GM21825 (cell line): ENCODE data around the gene GPC6.

Experiments
- ATAC-seq: cut with Tn5 transposase; IDR thresholded peaks from one replicate; pipeline ENCODE4 v1.9.1; 2021; ENCODE audit warnings: mild to moderate bottlenecking, moderate library complexity; ENCODE audit not compliant: unreplicated experiment

The GPC6 gene

GRCh38 chr13:94415500-94416237, 1189.1 kb downstream of the GPC6 start:
- no peak for ATAC-seq

GRCh38 chr13:94416454-94417080, 1190.0 kb downstream of the GPC6 start:
- ATAC-seq, result no peak

- no peak for ATAC-seq
These were observed 1190.7 kb downstream of the GPC6 start for GRCh38 chr13:94417294-94417693.

DNA sequence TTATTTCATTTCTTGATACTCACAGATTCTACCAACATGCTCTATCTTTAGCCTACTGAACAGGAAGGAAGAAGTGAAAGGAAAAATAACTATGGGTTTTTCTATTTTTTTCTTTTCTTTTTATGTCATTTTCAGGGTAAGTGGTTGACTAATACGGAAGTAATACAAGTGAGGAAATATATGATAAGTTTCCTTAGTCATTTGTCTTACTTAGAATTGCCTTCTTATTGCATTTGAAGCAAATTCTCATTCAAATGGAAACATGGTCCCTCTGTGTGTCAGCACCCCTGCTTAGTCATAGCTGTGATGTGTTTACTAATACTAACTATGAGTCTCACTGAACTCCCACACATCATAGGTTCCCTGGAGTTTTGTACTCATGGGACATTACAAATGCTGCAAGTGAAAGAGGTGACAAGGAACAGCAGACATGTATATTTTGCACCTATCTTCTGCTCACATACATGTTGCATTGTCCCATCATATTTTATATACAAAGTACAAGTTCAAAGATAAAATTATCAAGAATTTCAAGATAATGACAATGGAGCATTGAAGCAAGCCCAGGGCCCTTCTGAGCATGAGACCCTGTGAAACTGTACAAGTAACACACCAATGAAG, 1192.8 kb downstream of the GPC6 start:
- peak; percentile 54 for ATAC-seq

DNA sequence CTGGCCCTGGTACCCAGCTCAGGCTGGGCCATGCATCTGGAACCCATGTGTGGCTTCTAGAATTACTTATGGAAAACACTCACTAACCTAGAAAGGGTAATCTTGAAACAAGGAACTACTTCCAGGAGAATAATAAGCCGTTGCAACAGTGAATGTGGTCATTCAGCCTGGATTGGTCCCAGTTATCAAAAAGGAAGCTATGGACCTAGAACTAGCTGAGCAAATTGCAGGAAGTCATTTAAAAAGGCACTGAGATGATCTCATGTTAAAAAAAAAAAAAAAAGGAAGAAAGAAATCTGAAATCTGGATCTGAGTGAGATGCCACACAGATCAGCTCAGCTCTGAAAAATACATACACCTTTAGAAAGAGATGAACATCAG, 1193.3 kb downstream of the GPC6 start:
- ATAC-seq, result no peak

DNA sequence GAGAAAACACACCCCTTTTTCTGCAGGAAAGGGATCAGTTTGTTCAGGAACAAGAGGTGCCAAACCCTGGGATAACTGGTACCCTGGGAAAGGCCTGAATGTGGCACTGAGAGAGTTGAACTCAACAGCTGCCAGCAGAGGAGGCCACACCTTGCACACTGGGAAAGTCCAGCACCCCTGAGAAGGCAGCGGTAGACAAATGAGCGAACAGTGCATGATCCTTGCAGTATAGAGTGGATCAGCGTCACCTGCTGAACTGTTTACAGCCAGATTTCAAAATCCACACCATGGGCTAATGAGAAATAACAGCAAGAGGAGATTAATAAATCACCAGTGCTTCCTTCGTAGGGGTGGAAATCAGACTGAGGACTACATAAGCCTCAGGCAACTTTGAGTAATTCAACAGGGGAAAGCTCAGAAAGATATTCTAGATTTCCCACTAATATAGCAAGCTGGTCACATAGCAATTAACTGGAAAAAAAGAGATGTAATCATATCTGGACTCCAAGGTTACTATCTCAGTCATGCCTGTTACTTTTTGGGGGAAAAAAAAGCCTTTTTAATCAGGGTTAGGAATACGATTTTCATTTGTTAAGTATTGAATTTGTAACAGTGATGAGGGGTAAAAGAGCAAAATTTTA, 1200.8 kb downstream of the GPC6 start:
- ATAC-seq, result no peak

GRCh38 chr13:94431574-94431973, 1205.0 kb downstream of the GPC6 start:
- ATAC-seq, result no peak

DNA sequence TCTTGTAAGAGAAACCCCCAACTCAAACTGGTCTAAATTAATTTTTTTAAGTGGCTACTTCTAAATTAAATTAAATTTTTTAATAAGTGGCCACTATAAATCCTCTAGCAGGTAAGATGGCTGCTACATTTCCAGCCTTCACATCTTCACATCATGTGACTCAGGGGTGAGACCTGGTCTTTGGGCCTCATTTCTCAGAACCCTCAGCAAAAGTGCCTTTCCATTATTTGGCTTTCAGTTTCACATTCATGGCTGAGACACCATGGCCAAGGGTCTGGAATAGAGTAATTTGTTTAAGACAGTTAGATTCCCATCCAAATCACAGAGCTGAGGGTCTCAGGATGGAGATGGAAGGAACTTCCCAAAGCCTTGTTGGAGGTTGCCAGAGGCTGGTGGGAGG, 1205.4 kb downstream of the GPC6 start:
- no peak for ATAC-seq

DNA sequence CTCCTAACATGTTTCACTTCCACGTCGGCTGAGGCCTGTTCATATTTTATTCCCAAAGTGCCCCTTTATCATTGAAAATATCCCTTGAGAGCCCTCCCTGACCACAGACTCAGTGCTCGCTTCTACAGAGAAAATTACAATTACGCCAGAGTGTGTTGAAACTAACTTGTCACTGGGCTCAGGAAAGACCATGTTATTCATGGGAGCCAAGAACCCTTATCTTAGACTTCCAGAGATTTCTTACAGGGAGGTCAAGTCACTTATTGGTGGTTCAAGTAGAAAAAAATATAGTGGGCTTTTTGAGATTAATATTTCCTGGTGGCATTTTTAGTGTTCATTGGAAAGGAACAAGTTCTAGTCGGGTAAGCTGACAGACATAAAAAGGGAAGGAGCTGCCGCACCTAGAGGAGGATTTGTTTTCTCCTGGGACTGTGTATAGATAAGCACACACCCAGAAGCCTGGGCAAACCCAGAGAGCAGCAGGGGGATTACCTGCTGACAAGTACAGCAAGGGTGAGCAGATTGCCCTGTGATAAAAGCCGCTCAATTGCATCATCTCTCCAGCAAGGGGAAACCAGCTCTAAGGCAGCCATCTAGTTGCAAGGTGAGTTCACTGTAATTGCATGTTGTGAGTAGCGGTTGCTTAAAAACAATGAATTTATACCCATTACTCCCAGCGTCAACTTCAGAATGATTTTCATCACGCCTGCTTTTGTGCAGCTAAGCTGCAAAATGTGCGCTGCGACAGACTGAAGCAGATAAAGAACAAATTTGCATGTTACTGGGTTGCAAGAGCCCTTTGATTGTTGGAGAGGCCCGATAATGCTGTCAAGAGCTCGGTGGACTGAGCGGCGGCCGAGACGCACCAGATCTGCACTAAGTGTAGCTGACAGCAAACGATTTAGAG, 1206.7 kb downstream of the GPC6 start:
- ATAC-seq, result peak; percentile 78

- no peak for ATAC-seq
These were observed 1209.1 kb downstream of the GPC6 start for GRCh38 chr13:94435604-94436226.

DNA sequence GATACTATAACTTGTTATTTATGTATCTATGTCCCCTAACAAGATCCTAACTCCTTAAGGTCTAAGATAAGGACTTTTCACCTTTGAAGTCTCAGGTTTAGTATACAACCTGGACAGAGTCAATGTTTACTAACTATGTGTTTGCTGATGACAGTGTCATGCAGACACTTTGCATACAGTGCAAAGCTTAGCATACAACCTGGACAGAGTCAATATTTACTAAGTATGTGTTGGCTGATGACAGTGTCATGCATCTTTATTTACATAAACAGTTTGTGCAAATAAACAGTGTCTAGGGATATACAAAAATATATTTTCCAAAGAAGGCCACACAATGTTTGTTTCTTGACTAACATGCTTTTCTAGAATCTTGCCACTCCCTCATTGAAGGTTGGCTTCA, 1218.2 kb downstream of the GPC6 start:
- no peak for ATAC-seq

- no peak for ATAC-seq
These were observed 1227.7 kb downstream of the GPC6 start for GRCh38 chr13:94454334-94454733.

DNA sequence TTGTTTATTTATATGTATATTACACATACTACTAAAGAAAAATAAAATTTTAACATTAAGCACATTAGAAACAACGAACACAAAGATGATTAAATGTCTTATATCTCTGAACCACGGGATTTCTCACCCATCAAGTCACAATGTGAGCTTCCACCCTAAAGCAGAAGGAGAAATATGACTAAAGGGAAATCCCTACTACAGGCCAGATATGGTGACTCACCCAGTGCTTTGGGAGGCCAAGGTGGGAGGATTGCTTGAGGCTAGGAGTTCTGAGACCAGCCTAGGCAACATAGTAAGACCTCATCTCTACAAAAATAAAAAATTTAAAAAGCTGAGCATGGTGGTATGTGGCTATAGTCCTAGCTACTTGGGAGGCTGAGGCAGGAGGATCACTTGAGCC, 1228.3 kb downstream of the GPC6 start:
- no peak for ATAC-seq

- ATAC-seq, result no peak
These were observed 1228.8 kb downstream of the GPC6 start for GRCh38 chr13:94455414-94455813.
